ENCODE measurements around the gene TULP1. TPM values are rescaled to one million over a fixed set of nuclear protein-coding genes. Genes with fewer than 3 reads are reported as not detected.

Gene TULP1
- total and polyA plus RNA-seq, 2 of the 8 experiments (the other 6 are each of a cell fraction or from before 2014, with no cell fraction given) = 3.2 to 6.8 TPM

DNA sequence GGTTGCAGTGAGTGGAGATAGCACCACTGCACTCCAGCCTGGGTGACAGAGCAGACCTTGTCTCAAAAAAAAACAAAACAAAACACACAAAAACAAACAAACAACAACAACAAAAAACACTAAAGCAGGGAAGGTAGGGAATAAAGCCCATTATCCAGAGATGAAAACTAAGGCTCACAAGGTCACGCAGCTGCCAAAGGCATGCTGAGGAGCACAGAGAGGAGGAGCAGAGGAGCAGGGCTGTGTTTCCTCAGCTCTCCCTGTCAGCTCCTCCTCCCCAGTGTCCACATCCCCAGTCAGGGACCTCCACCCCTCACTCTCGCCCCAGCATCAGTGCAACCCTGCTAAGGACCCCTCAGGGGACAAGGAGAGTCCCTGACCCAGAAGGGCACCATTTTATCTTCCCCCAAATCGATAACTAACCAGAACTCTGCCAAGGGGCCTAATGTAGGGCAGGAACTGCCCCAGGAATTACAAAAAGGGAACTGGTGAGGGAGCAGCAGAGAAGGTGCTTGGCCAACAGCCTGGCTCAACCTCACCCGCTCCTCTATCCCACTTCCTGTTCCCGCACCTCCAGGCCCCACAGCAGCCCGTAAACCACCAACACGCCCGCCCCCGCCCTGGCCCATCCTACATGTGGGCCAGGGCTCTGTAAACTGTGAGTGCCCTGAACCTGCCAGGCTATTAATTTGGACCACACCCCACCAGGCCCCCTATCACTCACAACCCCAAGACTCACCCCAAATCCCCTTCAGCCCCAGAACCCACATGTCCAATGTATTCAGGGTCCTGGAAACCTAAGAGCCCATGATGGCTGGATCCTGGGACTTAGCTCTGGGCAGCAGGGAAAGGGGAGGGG lies 24.8 kb downstream of the TULP1 start:
- Histone ChIP-seq H3K14ac (ENCODE audit: insufficient read length) (no peak overlapping the region), H3K4me1 (replicated peaks in 1 of 4; ENCODE audit: control insufficient read depth in 3 of 4, insufficient read depth in 4 of 4, low read length in 3 of 4) (peaks cover 28 to 73% (median 64%) of the 10 kb centered on the region in 4 experiments), H4K20me1 (replicated peaks in 1 of 2; ENCODE audit: control insufficient read depth in 1 of 2, insufficient read depth in 2 of 2, low read length in 2 of 2) (peaks cover 0 to 14% of the 10 kb centered on the region in 2 experiments), H3K79me1 (ENCODE audit: low read depth, low read length) (peaks cover 9% of the 10 kb centered on the region), H2BK20ac (ENCODE audit: low read length) (peak overlapping the region; percentile 51), H3K9ac (replicated peaks in 1 of 4; ENCODE audit: extremely low read depth in 1 of 4, low read depth in 3 of 4, low read length in 3 of 4) (no peak overlapping the region), H3K27me3 (replicated peaks in 1 of 4; ENCODE audit: control insufficient read depth in 3 of 4, extremely low read depth in 1 of 4, insufficient read depth in 3 of 4, low read length in 3 of 4) (no peaks in the 10 kb centered on the region), H2BK15ac (ENCODE audit: low read length) (peak overlapping the region; percentile 90; the same call in 1 of the 2 replicates), H4K91ac (replicated peaks; ENCODE audit: insufficient read length, low read length) (no peak overlapping the region), H3K27ac (ENCODE audit: low read depth, low read length) (no peak overlapping the region), H3K23ac (ENCODE audit: insufficient read length) (no peak overlapping the region), H2BK12ac (ENCODE audit: low read depth, low read length) (peak overlapping the region; percentile 91; the same call in 1 of the 2 replicates), H3K23me2 (ENCODE audit: low read depth, low read length) (peaks cover 8% of the 10 kb centered on the region), H3K4ac (replicated peaks; ENCODE audit: insufficient read length, low read depth, low read length) (no peak overlapping the region), H2AK5ac (ENCODE audit: low read depth, low read length) (peak overlapping the region; percentile 84), H3K79me2 (ENCODE audit: control insufficient read depth in 1 of 2, insufficient read depth in 2 of 2, low read length in 2 of 2) (peaks cover 0 to 21% of the 10 kb centered on the region in 2 experiments; a peak in 2 of 4 replicates), H4K5ac (ENCODE audit: insufficient read length, low read depth, low read length) (no peak overlapping the region), H4K8ac (ENCODE audit: extremely low read depth, insufficient read depth, low read length) (no peak overlapping the region), H3K9me3 (ENCODE audit: insufficient read depth in 2 of 2, low read depth in 1 of 2, low read length in 1 of 2) (no peaks in the 10 kb centered on the region), H2AFZ (ENCODE audit: low read length) (no peak overlapping the region), H3K56ac (replicated peaks; ENCODE audit: insufficient read length, low read depth, low read length) (no peak overlapping the region), H3K4me2 (ENCODE audit: insufficient read depth in 1 of 2, low read depth in 2 of 2, low read length in 2 of 2) (peak overlapping the region in 1 of 2 experiments; percentile 9; a peak in 3 of 4 replicates), H3K18ac (ENCODE audit: extremely low read depth, low read length) (peak overlapping the region; percentile 84; the same call in 1 of the 2 replicates), H3K4me3 (ENCODE audit: extremely low read depth in 1 of 4, insufficient read depth in 2 of 4, low read depth in 3 of 4, low read length in 4 of 4) (peak overlapping the region in 1 of 4 experiments; percentile 9; a peak in 1 of 8 replicates), H2BK120ac (replicated peaks; ENCODE audit: low read depth, low read length) (peak overlapping the region; percentile 47), H2BK5ac (ENCODE audit: low read depth, low read length) (peak overlapping the region; percentile 69; the same call in 1 of the 2 replicates), H3K36me3 (ENCODE audit: control insufficient read depth in 2 of 4, insufficient read depth in 4 of 4, low read length in 3 of 4) (0 out of 8 replicates have a peak, but pooled peaks cover 0 to 5% (median under 1%) of the 10 kb centered on the region in 4 experiments)
- ChIA-PET CTCF (ENCODE audit: partially characterized antibody) (interaction anchor here (0.7 to 2.0 kb wide), 8 partner anchors 8 to 1912 kb away, joined by 3 to 6 read pairs (median 4); partner anchors contain the start of gene TEAD3), POLR2A (ENCODE audit: partially characterized antibody) (interaction anchor here (0.6 to 37.6 kb wide), 6 partner anchors 6 to 188 kb away, joined by 3 to 1319 read pairs (median 4); partner anchors contain the start of genes RPL10A and TEAD3)
- FAIRE-seq (no peak), DNase-seq (ENCODE audit: low read depth in 1 of 2, low spot score in 2 of 2) (peak in 1 of 2 experiments; percentile 53)
- 71% methylated on average over 9 of the region's 9 CpGs; no CpG with 5 or more reads in 1 of the 2 experiments for WGBS, 2 experiments (ENCODE audit: extremely low coverage in 1 of 2, insufficient coverage in 1 of 2, insufficient read length in 1 of 2, insufficient replicate concordance in 2 of 2, low coverage in 1 of 2, low lambda C conversion rate in 2 of 2, missing lambda C conversion rate in 1 of 2)
- TF ChIP-seq RBBP5 (IDR thresholded peaks at IDR 0.05; ENCODE audit: borderline replicate concordance, low read depth, low read length) (no peak), HDAC2 (IDR thresholded peaks at IDR 0.05; ENCODE audit: borderline replicate concordance in 1 of 2, low read depth in 2 of 2, low read length in 2 of 2) (no peak), CBX5 (IDR thresholded peaks at IDR 0.05; ENCODE audit: low read depth, low read length) (no peak), NRF1 (IDR thresholded peaks at IDR 0.05; ENCODE audit: low read depth, low read length) (no peak), CHD2 (IDR thresholded peaks at IDR 0.05; ENCODE audit: low read length) (no peak), JUN (IDR thresholded peaks at IDR 0.05; ENCODE audit: low read depth, low read length) (no peak), YY1 (IDR thresholded peaks at IDR 0.05; ENCODE audit: low read depth, low read length) (no peak), BACH1 (IDR thresholded peaks at IDR 0.05; ENCODE audit: low read length) (no peak), TEAD4 (IDR thresholded peaks at IDR 0.05; ENCODE audit: low read depth, low read length) (no peak)
- TF ChIP-seq, protein P1, sequence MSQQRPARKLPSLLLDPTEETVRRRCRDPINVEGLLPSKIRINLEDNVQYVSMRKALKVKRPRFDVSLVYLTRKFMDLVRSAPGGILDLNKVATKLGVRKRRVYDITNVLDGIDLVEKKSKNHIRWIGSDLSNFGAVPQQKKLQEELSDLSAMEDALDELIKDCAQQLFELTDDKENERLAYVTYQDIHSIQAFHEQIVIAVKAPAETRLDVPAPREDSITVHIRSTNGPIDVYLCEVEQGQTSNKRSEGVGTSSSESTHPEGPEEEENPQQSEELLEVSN (IDR thresholded peaks at IDR 0.05) = no peak
